ENCODE measurements around the gene THEMIS.
"Not testable (repeated sequence)": the region's sequence is repeated elsewhere in the genome, so short reads cannot be mapped to it uniquely, and the experiment has no call there.

Gene THEMIS, protein sequence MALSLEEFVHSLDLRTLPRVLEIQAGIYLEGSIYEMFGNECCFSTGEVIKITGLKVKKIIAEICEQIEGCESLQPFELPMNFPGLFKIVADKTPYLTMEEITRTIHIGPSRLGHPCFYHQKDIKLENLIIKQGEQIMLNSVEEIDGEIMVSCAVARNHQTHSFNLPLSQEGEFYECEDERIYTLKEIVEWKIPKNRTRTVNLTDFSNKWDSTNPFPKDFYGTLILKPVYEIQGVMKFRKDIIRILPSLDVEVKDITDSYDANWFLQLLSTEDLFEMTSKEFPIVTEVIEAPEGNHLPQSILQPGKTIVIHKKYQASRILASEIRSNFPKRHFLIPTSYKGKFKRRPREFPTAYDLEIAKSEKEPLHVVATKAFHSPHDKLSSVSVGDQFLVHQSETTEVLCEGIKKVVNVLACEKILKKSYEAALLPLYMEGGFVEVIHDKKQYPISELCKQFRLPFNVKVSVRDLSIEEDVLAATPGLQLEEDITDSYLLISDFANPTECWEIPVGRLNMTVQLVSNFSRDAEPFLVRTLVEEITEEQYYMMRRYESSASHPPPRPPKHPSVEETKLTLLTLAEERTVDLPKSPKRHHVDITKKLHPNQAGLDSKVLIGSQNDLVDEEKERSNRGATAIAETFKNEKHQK

DNA sequence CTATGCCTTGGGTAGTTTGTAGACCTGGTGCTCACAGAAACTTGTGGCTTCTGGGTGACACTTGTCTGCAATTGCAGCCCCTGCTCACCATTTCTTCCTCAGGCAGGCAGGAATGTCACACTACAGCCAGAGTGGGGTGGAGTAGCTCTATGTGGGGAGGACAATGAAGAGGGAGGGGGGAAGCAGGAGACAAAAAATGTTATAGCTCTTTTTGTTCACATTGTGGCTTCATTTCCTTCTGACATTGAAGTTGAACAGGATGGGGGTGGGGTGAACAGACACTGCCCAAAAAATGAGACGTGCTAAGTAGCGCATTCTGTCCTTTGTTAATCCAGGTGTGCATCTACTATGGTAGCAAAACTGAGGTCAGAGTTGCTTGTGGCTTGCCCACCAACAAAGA is at the start of gene THEMIS:
THEMIS (minus strand) TSS at position 124 of the 400 bp plus-strand sequence. CDS start 126 bp downstream, outside the sequence.
- no peak for DNase-seq (ENCODE audit: low read depth)

DNA sequence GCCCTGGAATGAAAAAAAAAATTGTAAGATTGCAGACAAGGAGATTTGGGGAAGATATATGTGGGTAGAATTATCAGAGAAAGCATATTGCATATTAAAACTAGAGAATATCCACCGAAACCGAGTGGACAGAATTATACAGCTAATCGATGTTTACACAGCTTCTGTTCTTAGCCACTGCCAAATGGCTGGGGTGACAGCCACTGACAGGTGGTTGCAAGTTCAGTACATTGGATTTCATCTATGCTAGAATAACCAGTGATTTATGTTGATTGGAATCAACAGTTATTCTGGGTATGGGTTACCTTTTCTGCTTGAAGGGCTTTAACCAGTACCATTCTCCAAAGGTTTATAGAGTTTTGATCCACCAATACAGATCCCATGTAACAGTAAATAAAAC is 48.4 kb upstream of the THEMIS start:
- no peak for DNase-seq (ENCODE audit: low read depth)

DNA sequence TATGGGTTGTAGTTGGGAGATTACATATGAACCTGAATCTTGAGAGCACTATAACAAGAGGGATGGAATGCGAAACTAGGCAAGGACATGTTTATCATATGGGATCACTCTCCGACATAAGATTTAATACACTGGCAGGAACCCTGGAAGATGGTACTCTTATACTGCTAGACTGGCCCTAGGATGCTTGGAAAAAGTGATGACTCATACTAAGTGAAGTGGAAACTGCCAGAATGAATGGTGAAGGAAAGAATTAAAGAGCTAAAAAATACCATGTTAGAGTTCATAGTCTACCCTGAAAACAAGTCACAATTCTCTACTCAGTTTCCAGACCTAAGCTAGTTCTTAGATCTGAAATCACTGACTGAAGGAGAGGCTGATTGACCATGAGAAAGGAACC is 45.5 kb upstream of the THEMIS start:
- no peak for DNase-seq (ENCODE audit: low read depth)

DNA sequence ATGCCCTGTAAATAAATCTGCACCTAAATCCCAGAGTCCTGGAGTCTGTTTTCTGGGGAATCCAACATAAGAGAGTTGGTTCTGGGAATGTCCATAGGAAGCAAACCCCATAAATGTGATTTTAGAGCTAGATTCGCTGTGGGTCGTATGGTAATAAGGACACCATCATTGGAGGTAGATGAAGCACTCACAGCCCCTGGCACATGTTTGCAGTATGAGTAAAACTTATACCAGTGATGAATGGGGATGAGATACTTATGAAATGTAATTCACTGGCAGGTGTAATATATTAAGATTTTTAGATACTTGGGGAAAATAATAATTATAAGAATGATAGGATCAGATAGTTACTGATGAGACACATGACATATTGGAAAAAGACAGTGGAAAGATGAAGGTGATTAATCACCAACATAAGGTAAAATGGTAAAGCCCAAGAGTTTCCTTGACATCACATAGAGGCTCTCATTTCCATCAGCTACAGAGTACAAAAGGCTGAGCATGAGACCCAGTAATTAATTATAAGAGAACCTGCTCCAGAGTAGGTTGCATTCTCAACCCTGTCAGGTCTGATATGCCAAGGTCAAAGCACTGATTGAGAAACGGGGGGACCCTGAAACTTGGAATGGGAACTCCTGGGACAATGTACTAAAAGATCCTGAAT is 44.7 kb upstream of the THEMIS start:
- no peak for DNase-seq (ENCODE audit: low read depth)

DNA sequence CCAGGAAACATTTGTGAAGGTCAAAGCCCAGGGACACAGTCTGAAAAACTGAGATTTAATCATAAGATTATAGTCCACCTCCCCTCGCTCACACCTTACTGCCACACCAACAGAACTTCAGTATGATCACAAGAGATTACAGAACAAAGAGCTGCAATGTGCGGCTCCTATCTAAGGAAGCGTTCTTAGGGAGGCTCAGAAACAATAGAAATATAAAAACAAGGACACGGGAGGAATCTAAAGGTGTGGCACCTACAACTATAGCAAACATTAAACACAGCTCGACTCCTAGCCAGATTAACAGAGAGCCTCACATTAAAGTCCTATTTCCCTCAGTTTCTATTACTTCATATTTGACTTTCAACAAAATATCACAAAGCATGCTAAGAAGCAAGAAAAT is 40.4 kb upstream of the THEMIS start:
- no peak for DNase-seq (ENCODE audit: low read depth)

DNA sequence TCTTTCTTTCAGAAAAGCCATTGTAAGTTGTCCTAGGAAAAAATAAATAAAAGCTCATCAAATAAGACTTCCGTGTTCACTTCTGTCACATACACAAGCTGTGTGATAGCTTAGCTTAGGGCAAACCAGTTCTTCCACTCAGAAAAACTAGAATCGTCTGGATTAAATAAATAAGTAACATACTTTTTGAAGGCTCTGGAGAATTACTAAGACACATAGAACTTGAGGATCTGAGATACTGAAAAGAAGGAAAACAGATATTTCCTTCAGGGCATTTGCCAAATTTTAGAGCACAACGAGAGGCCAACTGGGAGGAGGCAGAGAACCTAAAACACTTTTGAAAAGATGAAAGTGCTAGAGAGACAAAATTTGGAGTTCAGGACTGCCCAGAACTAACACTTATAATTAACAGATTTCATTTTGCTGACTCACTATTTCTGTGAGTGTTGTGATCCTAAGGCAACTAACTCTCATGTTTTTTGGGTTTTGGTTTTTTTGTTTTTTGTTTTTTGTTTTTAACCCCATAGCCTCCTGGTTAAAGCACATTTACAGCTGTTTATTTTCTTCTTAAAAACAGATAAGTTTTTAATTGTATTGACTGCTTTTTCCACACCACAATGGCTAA is 38.7 kb upstream of the THEMIS start:
- peak; percentile 64 for DNase-seq (ENCODE audit: low read depth)

DNA sequence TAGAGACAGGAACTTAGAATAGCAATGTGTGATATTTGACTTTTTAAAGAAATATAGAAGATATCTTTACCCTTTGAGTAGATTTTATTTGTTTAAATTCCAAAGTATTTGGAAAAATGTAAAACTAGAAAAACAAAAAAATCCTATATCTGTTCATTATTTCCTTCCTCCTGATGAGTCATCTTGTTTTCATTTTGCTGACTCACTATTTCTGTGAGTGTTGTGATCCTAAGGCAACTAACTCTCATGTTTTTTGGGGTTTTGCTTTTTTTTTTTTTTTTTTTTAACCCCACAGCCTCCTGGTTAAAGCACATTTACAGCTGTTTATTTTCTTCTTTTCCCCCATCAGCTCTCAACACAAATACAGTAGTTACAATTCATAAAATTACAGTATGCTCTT is 37.8 kb upstream of the THEMIS start:
- peak; percentile 77 for DNase-seq (ENCODE audit: low read depth)

DNA sequence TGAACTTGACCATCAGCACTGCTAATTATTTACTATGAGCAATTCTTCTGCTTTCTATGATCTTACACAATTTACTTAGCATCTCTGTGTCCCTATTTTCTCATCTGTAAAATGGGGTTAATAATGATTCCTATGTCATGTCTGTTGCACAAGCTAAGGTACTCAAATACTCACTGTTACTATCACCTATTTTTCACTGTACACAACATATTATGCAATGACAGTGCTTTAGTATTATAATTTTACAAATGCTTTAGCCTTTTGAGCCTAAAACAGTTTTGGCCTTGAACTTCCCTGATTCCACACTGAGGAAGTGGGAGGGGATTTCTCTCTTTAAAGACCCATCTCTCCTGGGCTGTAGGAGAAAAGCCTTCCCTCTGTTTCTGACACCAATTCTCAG is 36.9 kb upstream of the THEMIS start:
- no peak for DNase-seq (ENCODE audit: low read depth)

DNA sequence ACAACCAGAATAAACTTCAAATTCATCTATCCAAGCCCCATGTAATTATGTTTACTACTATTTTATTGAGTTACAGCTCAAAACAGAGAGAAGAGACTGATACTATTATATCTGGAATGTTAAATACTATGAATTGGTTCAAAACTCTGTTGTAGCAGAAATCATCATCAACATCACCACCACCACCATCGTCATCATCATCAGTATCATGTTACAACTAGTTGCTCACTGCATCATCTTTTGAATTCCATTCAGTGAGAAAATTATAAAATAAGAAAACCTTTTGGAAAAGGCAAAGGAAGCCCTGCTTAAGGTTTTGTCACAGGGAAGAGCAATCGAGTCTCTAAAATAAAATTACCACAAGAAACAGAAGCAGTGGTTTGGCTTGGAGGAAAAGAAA is 36.2 kb upstream of the THEMIS start:
- peak; percentile 24 for DNase-seq (ENCODE audit: low read depth)

DNA sequence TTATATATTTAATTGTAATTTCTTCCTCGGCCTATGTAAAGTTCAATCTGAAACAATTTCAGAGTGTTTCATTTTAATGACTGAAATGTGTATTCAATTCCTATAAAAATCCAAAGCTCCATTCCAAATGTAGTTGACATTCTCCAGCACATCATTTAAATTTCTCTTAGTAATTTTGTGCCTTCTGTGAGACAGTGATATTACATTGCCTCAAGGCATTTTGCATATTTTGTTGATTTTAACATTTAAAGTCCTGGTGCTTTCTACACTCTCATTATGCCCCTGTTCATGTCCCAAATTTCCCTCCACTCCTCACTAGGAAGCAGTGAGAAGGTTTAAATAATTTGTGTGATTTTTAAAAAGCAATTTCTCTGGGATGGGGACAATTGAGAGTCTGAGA is 34.1 kb upstream of the THEMIS start:
- DNase-seq (ENCODE audit: low read depth) = no peak

DNA sequence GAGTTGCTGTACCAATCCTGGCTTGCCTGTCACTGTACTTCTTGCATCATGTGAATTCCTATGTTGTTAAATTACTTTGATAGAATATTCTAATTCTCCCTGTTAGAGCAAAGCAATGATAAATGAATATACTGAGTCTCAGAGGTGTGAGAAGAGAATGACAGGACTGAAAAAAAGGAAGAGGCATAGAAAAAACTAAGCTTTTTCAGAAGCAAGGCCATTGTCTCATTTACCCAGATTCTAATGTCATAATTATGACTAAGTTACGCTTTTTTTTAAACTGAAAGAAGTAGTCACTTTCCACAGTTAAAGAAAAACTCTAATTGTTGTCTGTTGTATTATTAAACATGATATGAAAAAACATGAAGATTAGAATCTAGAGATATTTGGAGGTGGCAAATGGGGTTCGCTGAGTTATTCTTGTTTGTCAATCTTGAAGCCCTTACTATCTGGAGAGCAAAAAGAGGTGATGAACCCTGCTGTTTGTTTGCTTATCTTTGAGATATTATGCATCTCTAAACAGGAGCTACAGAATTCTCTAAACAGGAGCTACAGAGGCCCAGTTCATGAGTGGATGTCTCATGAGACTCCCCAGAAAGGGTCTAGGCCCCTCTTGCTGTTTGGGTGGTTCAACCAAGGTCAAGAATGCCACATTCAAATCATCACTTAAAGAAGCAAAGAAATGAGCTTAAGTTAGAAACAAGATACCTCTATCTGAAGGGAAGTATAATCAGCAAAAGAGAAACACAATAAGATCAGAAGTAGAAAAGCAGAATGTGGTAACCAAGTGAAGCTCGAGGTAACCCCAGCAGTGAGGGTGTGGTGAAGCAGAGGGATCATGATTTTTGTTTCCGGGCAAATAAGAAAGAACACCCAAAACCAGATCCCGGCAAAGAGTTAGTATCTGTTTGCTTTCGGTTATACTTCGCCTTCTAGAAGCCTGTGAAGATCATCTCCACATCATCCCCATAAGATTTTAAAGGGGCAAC is 33.3 kb upstream of the THEMIS start:
- no peak for DNase-seq (ENCODE audit: low read depth)

DNA sequence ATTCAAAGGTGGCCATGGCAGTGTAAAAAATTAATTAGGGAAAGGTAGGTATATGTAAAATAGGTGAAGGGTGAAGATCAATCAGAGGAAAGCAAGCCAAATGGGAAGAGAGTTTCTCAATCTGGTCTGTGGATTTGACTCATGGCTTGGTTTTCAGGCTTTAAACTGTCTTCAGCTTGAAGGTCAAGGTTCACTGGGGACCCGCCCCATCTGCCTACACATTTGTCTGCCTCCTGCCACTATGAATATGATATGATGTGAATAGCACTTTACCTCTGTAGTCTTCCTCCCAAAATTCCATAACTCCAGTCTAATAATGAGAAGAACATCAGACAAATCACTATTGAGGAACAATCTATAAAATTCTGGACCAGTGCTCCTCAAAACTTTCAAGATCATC is 32.3 kb upstream of the THEMIS start:
- no peak for DNase-seq (ENCODE audit: low read depth)

DNA sequence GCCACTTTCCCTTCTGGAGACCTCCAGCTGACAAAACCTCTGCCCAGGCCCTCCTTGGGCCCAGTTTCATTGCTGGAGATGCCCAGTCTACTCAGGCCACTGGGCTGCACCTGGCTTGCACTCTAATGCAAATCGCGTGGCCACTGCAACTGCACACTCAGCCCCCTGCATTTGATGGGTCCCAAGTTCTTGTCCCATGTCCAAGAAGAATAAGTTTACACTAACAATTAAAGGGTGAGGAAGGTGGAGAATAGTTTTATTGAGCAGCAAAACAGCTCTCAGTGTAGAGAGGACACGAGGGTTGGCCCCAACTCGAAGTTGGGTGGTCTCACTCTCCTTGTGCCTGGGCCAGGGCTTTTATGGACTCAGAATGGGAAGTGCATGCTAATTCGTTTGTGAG is 31.9 kb upstream of the THEMIS start:
- no peak for DNase-seq (ENCODE audit: low read depth)

DNA sequence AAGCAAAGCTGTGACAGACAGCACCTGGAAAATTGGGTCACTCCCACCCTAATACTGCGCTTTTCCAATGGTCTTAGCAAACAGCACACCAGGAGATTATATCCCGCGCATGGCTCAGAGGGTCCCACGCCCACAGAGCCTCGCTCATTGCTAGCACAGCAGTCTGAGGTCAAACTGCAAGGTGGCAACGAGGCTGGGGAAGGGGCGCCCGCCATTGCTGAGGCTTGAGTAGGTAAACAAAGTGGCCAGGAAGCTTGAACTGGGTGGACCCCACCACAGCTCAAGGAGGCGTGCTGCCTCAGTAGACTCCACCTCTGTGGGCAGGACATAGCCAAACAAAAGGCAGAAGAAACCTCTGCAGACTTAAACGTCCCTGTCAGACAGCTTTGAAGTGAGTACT is 25.6 kb upstream of the THEMIS start:
- not testable (repeated sequence) for DNase-seq (ENCODE audit: low read depth)

DNA sequence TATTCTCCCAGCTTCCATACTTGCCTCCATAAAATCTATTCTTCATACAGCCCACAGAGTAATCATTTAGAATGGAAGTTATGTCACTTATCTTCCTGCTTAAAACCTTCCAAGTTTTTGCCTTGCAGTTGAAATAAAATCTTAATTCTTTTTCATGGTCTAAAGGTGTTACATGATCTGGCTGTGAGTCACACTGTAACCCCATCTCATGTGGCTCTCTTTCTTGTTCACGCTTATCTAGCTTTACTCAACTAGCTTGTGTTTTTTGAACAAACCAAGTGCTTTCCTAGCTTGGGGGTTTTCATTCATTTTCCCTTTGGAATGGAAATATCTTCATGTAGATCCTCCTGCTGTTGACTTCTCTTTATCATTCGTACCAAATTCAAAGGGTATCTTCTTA is 23.6 kb upstream of the THEMIS start:
- DNase-seq (ENCODE audit: low read depth) = peak; percentile 6

DNA sequence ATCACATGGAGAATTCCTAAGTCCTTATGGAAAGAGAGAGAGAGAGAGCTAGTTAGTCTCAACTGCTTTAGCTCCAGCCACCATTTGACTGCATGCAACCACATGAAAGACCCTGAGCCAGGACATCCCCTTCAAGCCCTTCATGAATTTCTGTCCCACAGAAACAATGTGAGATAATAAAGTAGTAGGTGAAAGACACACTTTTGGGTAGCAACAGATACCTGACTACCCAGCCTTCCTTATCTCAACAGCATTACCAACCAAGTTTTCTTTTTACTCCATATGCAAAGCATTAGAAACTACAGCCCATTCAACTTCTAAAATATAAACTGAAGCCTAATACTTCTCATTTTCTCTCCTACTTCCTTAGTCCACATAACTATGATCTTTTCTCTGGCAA is 23.2 kb upstream of the THEMIS start:
- DNase-seq (ENCODE audit: low read depth) = no peak

DNA sequence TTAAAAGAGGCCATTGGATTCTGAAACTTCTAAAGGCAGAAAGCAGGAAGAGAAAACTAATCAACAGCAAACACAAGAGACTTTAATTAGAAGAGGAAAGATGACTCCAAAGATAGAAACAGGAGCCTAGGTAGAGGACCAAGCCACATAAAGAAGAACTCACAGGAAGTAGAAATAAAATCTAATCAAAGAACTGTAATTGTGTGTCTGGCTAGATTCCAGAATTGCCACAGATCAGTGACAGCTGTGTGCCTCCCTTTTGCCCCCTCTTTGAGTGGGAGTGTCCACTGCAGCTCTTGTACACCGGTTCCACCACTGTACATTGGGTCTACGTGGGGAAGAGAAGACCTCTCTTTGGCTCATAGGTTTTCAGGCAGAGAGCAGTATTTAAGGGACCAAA is 22.3 kb upstream of the THEMIS start:
- DNase-seq (ENCODE audit: low read depth) = no peak

DNA sequence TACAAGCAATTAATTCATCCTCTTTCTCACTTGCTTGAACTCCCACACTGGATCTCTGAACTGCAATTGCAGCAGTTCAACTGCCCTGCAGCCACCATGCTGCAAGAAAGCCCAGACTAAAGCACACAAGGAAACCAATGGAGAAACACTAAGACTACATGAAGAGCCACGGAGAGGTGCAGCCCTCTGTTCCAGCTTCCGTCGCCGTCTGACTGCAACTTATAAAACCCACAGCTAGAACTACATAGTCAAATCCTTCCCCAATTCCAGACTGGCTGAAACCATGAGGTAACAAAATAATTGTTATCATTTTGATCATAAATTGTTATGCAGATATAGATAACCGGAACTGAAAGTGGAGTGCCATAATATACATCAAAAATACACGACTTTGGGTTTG is 21.1 kb upstream of the THEMIS start:
- no peak for DNase-seq (ENCODE audit: low read depth)

DNA sequence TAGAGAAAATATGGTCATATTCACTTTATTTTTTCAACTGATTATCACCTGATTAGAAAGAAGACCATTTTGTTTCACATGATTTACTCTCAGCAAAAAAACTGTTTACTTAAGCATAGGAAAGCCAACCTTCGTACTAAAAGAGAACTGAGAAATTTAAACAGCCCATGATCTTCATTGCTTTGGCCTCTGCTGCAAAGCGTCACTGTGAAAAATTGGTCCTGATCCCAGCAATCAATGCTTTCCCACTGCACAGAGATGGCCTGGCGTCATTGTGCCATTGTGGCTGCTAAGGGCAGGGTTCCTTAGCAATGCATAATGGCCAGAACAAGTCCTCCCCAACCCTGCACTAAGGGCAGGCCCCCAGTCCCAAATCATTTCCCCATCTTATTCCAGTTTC is 19.9 kb upstream of the THEMIS start:
- no peak for DNase-seq (ENCODE audit: low read depth)

DNA sequence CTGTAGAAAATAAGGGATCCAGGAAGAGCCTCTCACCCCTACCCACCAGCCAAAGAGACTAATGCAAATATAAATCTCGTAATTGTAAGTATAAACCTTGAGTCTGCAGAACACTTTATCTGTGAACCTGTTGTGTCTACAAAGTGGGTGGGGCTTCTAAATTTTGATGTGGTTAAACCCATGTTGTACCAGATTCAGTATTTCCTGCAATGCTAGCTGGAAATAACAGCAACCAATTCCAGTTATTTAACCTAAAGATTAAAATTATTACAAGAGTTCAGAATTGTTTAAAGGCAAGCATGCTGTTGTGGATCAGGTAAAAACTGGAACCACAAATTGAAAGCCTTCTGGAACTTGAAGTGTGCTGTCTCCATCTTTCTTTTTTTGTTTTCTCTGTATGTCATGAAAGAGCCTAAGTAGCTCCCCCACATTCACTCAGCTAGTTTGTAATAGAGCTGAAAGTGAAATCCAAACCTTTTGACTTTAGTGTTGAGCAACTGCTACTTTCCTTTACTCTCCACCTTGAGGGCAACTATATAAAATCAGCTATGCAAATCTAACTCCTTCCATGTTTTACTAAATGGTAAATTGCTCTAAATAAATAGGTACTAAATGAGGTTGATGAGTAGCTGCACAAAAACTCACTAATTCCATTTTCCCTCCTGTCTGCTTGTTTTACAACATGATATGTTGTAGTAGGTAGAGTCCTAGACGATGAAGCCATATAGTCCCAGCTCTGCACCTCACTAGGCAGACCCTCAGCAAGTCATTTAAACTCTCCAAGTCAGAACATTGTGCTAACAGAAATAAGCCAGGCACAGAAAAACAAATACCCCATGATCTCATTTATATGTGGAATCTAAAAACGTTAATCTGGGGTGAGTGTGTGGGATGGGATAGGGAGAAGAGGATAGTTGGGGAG is 17.9 kb upstream of the THEMIS start:
- DNase-seq (ENCODE audit: low read depth) = no peak

All from fibroblast of gingiva (primary cell).